Heart right ventricle (tissue), 16 donors: Measurements from ENCODE around the gene TSHR. TPM values are rescaled to one million over a fixed set of nuclear protein-coding genes. Genes with fewer than 3 reads are reported as not detected.
A peak's percentile ranks its signal among the peaks of the same experiment; 100 is the strongest.

Experiments used
- ATAC-seq, 8 donors: fragments of 200-7000 bp; cut with Tn5 transposase; one replicate each; pipeline ENCODE4 v1.9.1; 2020; ENCODE audit warnings: mild to moderate bottlenecking in 8 of 8, moderate library complexity in 8 of 8, moderate number of reproducible peaks in 1 of 8
- DNase-seq, 2 donors: peaks; one replicate each; pipeline ENCODE4 v3.0.0-alpha.2; 2020
- H3K27ac ChIP-seq, 10 donors: fragments of 200-600 bp; sonication (generic) in 2 of 10; one replicate each; pipeline versions ENCODE4 v1.5.0 to v1.8.0; 2020 to 2022; ENCODE audit warnings: mild to moderate bottlenecking in 3 of 10
- H3K27me3 ChIP-seq, 7 donors: fragments of 200-600 bp; one replicate each; pipeline ENCODE4 v1.8.0; 2021 to 2022; ENCODE audit warnings: mild to moderate bottlenecking in 2 of 7
- H3K36me3 ChIP-seq, 9 donors: fragments of 200-600 bp; sonication (generic) in 1 of 9; one replicate each; pipeline versions ENCODE4 v1.5.0 to v1.8.0; 2020 to 2022; ENCODE audit warnings: mild to moderate bottlenecking in 2 of 9
- H3K4me1 ChIP-seq, 9 donors: fragments of 200-600 bp; sonication (generic) in 1 of 9; one replicate each; pipeline versions ENCODE4 v1.5.0 to v1.8.0; 2020 to 2022; ENCODE audit warnings: mild to moderate bottlenecking in 4 of 9
- H3K4me3 ChIP-seq, 10 donors: fragments of 200-600 bp; sonication (generic) in 2 of 10; one replicate each; pipeline versions ENCODE4 v1.5.0 to v1.8.0; 2020 to 2022; ENCODE audit warnings: mild to moderate bottlenecking in 7 of 10, moderate library complexity in 2 of 10
- H3K9me3 ChIP-seq, 11 donors: fragments of 200-600 bp in 10 of 11; sonication (generic) in 2 of 11; one replicate each; pipeline versions ENCODE4 v1.5.0 to v1.8.0; 2013 to 2022; ENCODE audit warnings: mild to moderate bottlenecking in 2 of 11, control low read depth in 1 of 11, moderate library complexity in 1 of 11
- WGBS, 2 donors: extraction: QIAGEN DNeasy Blood & Tissue Kit; methylation state at CpG; one replicate each; pipeline ENCODE4 v1.1.7; 2013; ENCODE audit warnings: inconsistent platforms in 1 of 2; 5-methylcytosine and 5-hydroxymethylcytosine counted together
- intact Hi-C, 10 donors: fragments of 100-400 bp; cut with DNase I; formaldehyde crosslinking; loops; one replicate each; pipeline versions ENCODE4 v1.11.1 to v1.14.2; 2022
- polyA plus RNA-seq, 2 donors: library from polyadenylated mRNA; stranded (reverse); fragments of 200-250 nt; gene quantifications; one replicate each; pipeline ENCODE4 v1.2.3, GENCODE V29; 2013
- total RNA-seq, 10 donors: library from RNA; stranded (reverse); fragmentation: NEBNext Ultra II Directional in 3 of 10; extraction: Animal tissue kit (Norgen Biotek cat#: 25700) in 3 of 10; gene quantifications; one replicate each; pipeline versions ENCODE4 v1.2.1 to v1.2.4, GENCODE V29; 2021 to 2023
- TF ChIP-seq, protein P1 (sequence below), 9 donors: fragments of 200-600 bp; sonication (generic) in 2 of 9; IDR thresholded peaks; one replicate each; pipeline versions ENCODE4 v1.5.0 to v1.8.0; 2021 to 2022; ENCODE audit warnings: antibody characterized with exemption in 9 of 9, mild to moderate bottlenecking in 5 of 9, moderate library complexity in 1 of 9
- donor health status: Arrhythmogenic right ventricular cardiomyopathy.
- donor health status: ischemic (EF 13 %, LVEDD 7.1; RV severe dilation, severe dysfunction).
- donor health status: healthy with polysubstance abuse.
- donor health status: DM: no; HTN: yes; CAD: no.
- donor health status: DM: no; HTN: no; CAD: no.
- donor health status: ischemic (EF 25% LVEDD 6.9; RV normal size, moderate dysfunction).
- donor health status: ischemic (EF 25% LVEDD 5.7; RV mildly dilated, moderate dysfunction).
- donor health status: healthy.
- donor health status: DM: yes; HTN: yes; CAD: no.
- donor health status: Ischemic cardiomyopathy.
- donor health status: ischemic (EF 35%, LVEDD 5.7; RV mildly dilated, moderate dysfunction).
- donor health status: nonischemic (EF 11% LVEDD 7.7; RV severe dilation, severe dysfunction).
- donor health status: DM: yes; HTN: yes; CAD: no.
- donor health status: PGD.
- donor health status: ischemic (EF 29% LVEDD 5.4; RV normal size, mild dysfunction).
- donor health status: nonischemic (EF 23%, LVEDD 6.1; RV moderate dilation, normal function).

The TSHR gene
- total and polyA plus RNA-seq, 12 donors: 0.04 TPM; not detected in 11

DNA sequence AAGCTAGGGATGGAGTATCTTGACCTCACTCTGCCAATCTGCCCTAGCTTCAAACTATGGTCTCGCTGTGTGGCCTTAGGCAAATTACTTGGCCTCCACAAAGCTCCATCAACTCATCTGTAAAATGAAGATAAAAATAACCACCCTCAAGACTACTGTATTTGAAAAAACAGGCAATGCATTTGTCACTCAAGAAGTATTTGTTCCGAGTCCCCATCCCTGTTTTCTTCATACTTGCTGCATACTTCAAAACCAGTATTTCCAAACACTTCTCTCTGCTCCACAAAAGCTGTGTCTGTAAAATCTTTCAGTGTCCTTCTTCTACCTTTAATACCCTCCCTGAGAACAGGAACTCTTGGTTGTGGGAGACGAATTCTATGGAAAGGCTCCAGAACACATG, 217.5 kb downstream of the TSHR start:
- TF ChIP-seq, protein P1, sequence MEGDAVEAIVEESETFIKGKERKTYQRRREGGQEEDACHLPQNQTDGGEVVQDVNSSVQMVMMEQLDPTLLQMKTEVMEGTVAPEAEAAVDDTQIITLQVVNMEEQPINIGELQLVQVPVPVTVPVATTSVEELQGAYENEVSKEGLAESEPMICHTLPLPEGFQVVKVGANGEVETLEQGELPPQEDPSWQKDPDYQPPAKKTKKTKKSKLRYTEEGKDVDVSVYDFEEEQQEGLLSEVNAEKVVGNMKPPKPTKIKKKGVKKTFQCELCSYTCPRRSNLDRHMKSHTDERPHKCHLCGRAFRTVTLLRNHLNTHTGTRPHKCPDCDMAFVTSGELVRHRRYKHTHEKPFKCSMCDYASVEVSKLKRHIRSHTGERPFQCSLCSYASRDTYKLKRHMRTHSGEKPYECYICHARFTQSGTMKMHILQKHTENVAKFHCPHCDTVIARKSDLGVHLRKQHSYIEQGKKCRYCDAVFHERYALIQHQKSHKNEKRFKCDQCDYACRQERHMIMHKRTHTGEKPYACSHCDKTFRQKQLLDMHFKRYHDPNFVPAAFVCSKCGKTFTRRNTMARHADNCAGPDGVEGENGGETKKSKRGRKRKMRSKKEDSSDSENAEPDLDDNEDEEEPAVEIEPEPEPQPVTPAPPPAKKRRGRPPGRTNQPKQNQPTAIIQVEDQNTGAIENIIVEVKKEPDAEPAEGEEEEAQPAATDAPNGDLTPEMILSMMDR (IDR thresholded peaks at IDR 0.05): no peak
- Histone ChIP-seq H3K4me3 (no peak overlapping the region), H3K27ac (no peak overlapping the region), H3K36me3 (peaks cover 0 to 6% (median 0%) of the 10 kb centered on the region in 9 donors), H3K4me1 (peaks cover 0 to 48% (median 8%) of the 10 kb centered on the region in 9 donors), H3K9me3 (no peaks in the 10 kb centered on the region), H3K27me3 (no peaks in the 10 kb centered on the region)
- intact Hi-C loops: loop anchor here in 6 of 10 donors (5.0 to 10.0 kb wide), 3 partner anchors 44 to 218 kb away; partner anchors contain the start of gene TSHR (in 1 of the 6)
- no peak for ATAC-seq
- WGBS, 2 donors: 85 to 87% methylated on average over 3 of the region's 3 CpGs
- DNase-seq: no peak

DNA sequence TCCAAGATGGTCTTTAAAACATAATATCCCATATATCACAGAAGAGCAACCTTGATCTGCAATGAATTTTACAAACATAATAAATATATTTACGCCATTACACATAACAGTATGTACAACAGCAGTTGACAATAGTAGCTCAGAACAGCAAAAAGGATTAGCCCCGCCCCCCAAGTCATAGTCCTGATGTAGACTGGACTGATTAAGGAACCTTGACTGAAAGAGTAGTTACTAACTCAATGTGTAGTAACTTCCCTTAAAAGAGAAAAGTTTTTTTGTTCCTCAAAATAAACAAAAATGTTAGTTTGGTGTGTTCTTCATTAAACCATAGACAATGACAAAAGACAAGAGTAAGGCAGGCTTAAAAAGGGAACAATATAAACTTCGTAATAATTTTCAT, 220.8 kb downstream of the TSHR start:
- ATAC-seq: peak in 2 of 8 donors; percentile 54 to 58
- intact Hi-C loops: loop anchor here in 1 of 10 donors (10.0 kb wide), 1 partner anchor 221 kb away; the partner anchor contains the start of gene TSHR
- 91 to 96% methylated on average over 3 of the region's 3 CpGs for WGBS, 2 donors
- H3K27me3 ChIP-seq: no peaks in the 10 kb centered on the region
- H3K27ac ChIP-seq: peak overlapping the region in 4 of 10 donors; percentile 5 to 80 (median 36)
- no peaks in the 10 kb centered on the region for H3K9me3 ChIP-seq
- H3K4me3 ChIP-seq: no peak overlapping the region
- peaks cover 0 to 32% (median 0%) of the 10 kb centered on the region in 9 donors for H3K36me3 ChIP-seq
- H3K4me1 ChIP-seq: peaks cover 0 to 48% (median 0%) of the 10 kb centered on the region in 9 donors
- peak in 1 of 2 donors; percentile 39 for DNase-seq
- TF ChIP-seq, protein P1 (IDR thresholded peaks at IDR 0.05): no peak

DNA sequence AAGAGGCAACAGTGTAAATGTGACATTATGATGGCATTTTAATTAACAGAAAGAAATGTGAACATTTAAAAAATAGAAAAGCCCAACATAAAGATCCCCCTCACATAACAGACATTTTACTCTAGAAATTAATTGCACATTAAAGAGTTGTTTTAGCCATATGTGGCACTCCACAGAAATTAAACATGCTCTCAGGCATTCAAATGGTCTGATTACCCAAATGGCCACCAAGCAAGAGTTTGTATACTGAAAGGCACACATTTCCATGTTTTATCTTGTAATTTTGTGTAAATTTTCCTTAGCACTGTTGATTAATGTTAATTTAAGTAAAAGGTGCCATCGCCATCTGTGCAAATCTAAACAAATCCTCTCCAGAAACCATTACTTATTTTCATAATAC, 221.8 kb downstream of the TSHR start:
- 89 to 98% methylated on average over 1 of the region's 1 CpG for whole genome bisulfite sequencing, 2 donors
- Histone ChIP-seq H3K27me3 (no peaks in the 10 kb centered on the region), H3K4me3 (peak overlapping the region in 4 of 10 donors; percentile 19 to 24 (median 22)), H3K36me3 (peaks cover 0 to 39% (median 0%) of the 10 kb centered on the region in 9 donors), H3K9me3 (no peaks in the 10 kb centered on the region), H3K27ac (peak overlapping the region in 5 of 10 donors; percentile 5 to 80 (median 14)), H3K4me1 (peaks cover 0 to 44% (median 9%) of the 10 kb centered on the region in 9 donors)
- DNase-seq (no peak), ATAC-seq (no peak)
- TF ChIP-seq, protein P1 (IDR thresholded peaks at IDR 0.05): no peak
- intact Hi-C loops: loop anchor here in 1 of 10 donors (10.0 kb wide), 1 partner anchor 222 kb away; the partner anchor contains the start of gene TSHR

DNA sequence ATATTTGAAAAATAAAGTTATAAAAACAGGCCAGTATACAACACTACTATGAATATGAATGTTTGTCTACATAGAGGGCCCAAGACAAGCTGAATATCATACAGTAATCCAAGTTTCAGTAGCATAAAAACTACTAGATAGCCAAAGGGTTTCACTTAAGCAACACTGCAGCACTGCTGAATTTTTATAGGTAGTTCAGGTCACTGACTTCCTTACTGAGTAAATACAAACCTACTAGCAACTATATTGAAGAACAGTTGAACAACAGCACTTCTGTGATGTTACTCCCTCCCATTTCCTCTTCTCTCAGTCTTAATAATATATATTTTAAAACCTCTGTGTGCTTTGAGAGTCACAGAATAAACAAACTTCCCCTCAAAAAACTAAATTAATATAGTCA, 222.6 kb downstream of the TSHR start:
- no peaks in the 10 kb centered on the region for H3K27me3 ChIP-seq
- peaks cover 0 to 43% (median 0%) of the 10 kb centered on the region in 9 donors for H3K36me3 ChIP-seq
- H3K4me1 ChIP-seq: peaks cover 0 to 49% (median 13%) of the 10 kb centered on the region in 9 donors
- H3K4me3 ChIP-seq: no peak overlapping the region
- H3K9me3 ChIP-seq: no peaks in the 10 kb centered on the region
- ATAC-seq (no peak), DNase-seq (no peak)
- H3K27ac ChIP-seq: peak overlapping the region in 3 of 10 donors; percentile 23 to 80 (median 59)
- TF ChIP-seq, protein P1 (IDR thresholded peaks at IDR 0.05): no peak
- intact Hi-C loops: loop anchor here in 1 of 10 donors (10.0 kb wide), 1 partner anchor 223 kb away; the partner anchor contains the start of gene TSHR
